HG03175 (cell line): ENCODE results near the gene MAGI2.
"Not testable (repeated sequence)": the region's sequence is repeated elsewhere in the genome, so short reads cannot be mapped to it uniquely, and the experiment has no call there.

Source experiments
- ATAC-seq: cut with Tn5 transposase; IDR thresholded peaks from one replicate; pipeline ENCODE4 v1.9.1; 2021; ENCODE audit warnings: mild to moderate bottlenecking, moderate library complexity; ENCODE audit not compliant: unreplicated experiment

MAGI2 gene

GRCh38 chr7:78023191-78023590 lies 1430.3 kb downstream of the MAGI2 start:
- ATAC-seq, result no peak

GRCh38 chr7:78022165-78022564 lies 1431.3 kb downstream of the MAGI2 start:
- no peak for ATAC-seq

- no peak for ATAC-seq
Observed at GRCh38 chr7:78020874-78021249, 1432.6 kb downstream of the MAGI2 start.

GRCh38 chr7:78020136-78020873 lies 1433.2 kb downstream of the MAGI2 start:
- peak; percentile 31 for ATAC-seq

- peak; percentile 79 for ATAC-seq
Observed at GRCh38 chr7:78019447-78020135, 1433.9 kb downstream of the MAGI2 start.

- peak; percentile 27 for ATAC-seq
Observed at GRCh38 chr7:78018641-78019446, 1434.6 kb downstream of the MAGI2 start.

- ATAC-seq, result no peak
Observed at GRCh38 chr7:78017591-78018100, 1435.8 kb downstream of the MAGI2 start.

DNA sequence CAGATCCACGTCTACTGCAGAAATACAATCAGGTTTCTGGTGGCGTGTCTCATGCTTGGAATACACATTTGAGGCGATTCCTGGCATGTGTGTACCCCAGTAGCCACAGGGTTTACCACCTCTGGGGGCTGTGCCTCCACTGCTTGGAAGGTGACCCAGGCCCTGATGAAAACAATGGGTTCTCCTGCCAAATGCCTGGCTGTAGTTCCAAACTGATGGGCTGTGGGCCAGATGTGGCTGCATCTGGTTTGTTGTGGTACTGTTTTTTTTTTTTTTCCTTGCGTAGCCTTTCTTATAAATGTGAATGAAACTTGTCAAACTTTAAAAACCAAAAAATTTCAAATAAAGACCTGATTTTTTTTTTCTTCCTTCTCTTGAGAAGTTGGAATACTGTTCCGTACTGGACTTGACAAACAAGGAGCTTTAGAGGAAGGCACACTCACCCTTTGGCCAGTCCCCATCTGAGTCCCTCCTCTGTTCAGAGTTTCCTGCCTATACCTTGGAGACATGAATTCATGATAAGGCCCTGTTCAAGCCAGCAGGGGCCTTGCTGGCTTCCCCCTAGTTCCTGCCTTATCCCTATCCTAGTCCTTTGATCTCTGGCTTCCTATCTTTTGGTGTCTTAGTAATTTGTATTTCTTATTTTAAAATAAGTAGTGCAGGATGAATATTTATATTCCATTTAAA lies 1437.8 kb downstream of the MAGI2 start:
- ATAC-seq, result no peak

- ATAC-seq, result no peak
Observed at GRCh38 chr7:78014401-78014800, 1439.1 kb downstream of the MAGI2 start.

GRCh38 chr7:78013386-78013785 lies 1440.1 kb downstream of the MAGI2 start:
- no peak for ATAC-seq

DNA sequence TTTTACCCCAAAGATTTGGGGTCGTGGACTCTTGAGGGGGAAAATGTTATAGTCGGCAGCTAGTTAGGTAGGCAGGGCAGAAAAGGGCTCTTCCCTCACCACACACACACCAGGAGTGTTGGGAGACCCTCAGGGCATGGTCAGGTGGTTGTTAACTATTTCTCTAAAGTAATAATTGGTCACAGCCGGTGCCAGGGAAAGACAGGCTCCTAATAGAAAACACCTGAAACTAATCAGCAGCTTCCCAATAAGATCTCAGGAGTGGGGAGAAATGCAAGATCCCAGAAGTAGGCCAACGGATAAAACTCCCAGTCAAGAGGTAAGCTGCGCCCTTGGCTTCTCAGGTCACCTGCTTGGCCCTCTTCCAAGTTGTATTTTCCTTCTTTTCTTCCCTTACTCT lies 1441.8 kb downstream of the MAGI2 start:
- ATAC-seq, result no peak

GRCh38 chr7:78007231-78007630 lies 1446.2 kb downstream of the MAGI2 start:
- no peak for ATAC-seq

DNA sequence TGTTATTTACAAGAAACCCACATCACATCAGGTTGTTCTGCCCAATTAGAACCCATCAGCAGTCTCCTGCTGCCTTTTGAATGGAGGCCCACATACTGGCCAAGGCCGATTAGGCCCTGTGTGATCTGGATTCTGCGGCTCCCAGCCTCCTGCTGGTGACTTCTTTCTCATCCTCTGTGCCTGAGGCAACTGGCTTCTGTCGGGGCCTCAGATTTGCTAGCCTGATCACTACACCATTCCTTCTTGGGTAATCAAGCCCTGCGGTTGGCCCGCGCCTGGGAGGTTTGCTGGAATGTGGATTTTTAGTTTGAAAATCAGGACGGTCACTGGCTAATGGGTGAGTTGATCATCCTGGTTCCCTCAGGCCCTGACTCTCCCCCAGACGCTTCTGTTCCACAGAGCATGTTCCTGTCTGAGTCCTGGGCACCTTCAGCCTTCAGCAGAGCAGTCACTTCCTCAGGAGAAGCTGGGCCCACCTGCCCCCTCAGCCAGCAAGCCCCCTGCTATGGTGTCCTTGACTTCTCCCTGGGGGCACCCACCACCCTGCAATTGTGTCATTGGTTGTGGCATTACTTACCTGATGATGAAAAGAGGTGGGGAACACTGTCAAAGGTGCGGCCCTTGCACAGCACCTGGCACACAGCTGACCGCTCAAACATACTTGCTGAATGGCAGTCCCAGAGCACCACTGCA lies 1447.3 kb downstream of the MAGI2 start:
- ATAC-seq, result no peak

DNA sequence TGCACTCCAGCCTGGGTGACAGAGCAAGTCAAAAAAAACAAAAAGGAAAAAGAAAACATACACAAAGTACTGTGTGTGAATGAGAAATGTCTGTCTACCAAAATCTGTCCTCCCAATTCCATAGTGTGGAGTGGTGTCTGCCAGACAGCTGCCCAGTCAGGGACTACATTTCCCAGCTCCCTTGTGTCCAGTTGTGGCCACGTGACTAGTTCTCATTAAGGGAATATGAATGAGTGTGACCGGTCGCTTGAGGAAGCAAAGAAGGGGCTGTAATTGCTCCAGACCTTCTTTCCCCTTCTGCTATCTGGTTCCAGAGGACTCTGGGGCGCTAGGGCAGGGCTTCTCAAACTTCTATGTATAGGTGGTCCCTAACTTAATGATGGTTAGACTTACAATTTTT lies 1450.8 kb downstream of the MAGI2 start:
- ATAC-seq, result no peak

- no peak for ATAC-seq
Observed at GRCh38 chr7:78002021-78002420, 1451.4 kb downstream of the MAGI2 start.

GRCh38 chr7:77999168-77999567 lies 1454.3 kb downstream of the MAGI2 start:
- not testable (repeated sequence) for ATAC-seq

DNA sequence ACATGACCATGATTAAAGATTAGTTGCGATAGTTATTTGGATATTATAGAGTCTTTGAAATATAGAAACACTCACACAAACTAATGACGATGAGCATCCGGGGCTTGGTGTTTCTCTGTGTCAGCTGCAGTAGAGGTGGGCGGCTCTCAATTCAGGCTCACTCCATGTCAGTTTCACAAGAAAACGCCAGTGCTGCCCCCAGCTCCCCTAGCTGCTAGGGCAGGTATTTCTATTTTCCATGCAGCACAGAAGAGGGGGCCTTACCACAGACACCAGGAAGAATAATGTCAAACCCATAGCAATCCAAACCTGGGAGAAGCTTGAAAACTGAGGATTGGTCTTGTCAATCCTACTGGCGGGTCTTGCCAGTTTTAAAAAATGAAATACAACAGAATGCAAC lies 1457.8 kb downstream of the MAGI2 start:
- ATAC-seq, result no peak

DNA sequence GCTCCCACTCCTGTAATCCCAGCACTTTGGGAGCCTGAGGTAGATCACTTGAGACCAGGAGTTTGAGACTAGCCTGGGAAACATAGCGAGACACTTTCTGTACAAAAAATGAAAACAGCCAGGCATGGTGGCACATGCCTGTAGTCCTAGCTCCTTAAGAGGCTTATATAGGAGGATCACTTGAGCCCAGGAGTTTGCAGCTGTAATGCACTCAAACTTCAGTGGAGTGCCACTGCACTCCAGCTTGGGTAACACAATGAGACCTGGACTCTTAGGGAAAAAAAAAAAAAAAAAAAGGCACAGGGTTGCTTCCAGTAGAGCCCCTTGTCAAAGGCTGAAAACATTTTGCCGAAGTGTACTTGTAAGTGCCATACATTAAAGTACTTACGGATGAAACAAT lies 1459.6 kb downstream of the MAGI2 start:
- ATAC-seq, result no peak

GRCh38 chr7:77991656-77992055 lies 1461.8 kb downstream of the MAGI2 start:
- ATAC-seq, result no peak

DNA sequence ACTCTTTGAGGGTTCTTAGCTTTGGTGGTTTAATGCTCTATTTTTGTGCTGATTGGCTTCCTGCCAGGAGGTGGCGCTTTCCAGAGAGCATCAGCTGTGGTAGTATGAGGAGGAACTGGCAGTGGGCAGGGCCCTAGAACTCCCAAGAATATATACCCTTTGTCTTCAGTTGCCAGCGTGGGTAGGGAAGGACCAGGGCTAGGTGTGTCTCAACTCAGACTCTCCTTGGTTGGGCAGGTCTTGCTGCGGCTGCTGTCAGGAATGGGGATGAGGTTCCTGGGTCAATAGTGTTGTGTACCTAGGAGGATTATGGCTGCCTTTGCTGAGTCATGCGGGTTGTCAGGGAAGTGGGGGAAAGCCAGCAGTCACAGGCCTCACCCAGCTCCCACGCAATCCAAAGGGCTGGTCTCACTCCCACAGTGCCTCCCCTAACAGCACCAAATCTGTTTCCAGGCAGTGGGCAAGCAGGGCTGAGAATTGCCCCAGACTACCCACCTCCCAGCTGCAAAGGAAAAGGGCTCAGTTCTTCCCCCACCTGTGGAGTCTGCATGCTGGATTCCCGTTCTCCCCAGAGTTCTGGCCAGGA lies 1463.4 kb downstream of the MAGI2 start:
- ATAC-seq, result no peak
